ENCODE results near the gene ROR2.
A peak's percentile ranks its signal among the peaks of the same experiment; 100 is the strongest.
"Not testable (repeated sequence)": the region's sequence is repeated elsewhere in the genome, so short reads cannot be mapped to it uniquely, and the experiment has no call there.

The ROR2 gene

GRCh38 chr9:91920630-91921350 lies 29.2 kb downstream of the ROR2 start:
- DNase-seq = no peak

GRCh38 chr9:91919621-91920020 lies 30.4 kb downstream of the ROR2 start:
- no peak for DNase-seq

GRCh38 chr9:91917436-91917835 lies 32.6 kb downstream of the ROR2 start:
- DNase-seq = no peak

- DNase-seq = no peak
Measured at GRCh38 chr9:91915524-91916263, 34.3 kb downstream of the ROR2 start.

DNA sequence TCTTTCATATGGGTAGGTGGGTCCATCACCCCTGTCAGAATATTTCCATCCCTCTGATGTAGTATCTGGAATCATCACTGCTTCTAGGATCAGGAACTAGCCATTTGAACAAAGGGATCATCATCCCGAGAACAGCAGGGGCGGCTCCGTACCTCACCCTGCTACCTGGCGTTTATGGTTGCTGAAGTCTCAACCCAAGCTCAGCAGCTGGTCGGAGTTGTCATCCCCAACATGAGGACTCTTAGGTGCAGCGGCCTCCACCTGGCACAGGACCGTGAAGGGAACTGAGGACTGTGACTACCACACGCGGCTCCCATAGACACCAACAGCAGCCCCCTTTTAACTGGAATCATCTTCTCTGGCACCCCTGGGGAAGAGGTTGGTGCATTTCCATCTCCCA lies 35.1 kb downstream of the ROR2 start:
- DNase-seq = no peak

DNA sequence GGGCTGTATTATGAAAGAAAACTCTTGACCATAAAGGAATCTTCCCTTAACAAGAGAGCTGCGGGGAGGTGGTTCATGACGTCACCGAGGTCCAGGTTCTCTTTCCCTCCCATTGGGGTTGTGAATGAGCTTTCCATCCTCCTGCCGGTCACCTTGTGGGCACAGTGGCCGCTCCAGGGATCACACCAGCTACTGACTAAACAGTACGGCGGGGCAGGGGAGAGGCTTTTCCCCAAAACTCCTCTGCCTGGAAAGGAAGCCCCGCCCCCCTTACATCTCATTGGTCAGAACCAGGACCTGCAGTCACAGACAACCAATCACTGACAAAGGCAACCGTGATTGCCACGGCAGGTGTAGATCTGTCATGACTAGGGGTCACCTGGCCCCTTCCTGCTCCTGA lies 35.6 kb downstream of the ROR2 start:
- no peak for DNase-seq

DNA sequence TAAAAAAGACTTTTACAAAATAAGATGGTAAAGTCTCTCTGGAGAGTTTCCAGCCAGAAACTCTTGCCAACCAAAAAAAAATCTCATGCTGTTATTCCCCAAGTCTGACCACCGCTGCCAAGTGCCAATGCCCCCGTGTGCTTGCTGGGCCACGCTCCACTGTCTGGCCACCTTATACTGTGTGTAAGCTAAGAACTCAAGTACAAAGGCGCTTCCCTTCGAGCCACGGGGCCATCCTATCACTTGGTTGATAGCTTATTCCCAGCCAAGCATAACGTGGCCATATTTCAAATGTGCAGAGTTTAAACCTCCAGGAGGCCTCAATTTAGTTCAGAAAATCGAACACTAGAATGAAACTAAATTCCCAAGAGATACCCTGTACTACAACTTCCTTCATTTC lies 36.0 kb downstream of the ROR2 start:
- DNase-seq = no peak

DNA sequence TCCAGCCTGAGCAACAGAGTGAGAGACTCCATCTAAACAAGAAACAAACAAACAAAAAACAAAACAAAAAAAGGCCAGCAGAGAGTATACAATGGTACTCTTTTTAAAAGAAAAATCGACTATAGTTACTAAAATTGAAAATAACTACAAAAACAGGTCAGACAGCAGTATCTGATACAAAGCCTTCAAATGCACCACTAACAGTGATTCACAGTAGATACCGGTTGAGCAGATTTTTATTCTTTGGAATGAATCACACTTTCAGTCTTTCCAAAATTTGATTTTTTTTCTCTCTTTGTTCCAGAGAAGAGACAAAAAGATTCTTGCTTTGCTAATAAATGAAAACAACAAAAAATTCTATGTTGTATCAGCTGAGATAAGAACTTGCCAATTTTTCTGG lies 36.9 kb downstream of the ROR2 start:
- DNase-seq = no peak

GRCh38 chr9:91911657-91912056 lies 38.4 kb downstream of the ROR2 start:
- no peak for DNase-seq

- DNase-seq = not testable (repeated sequence)
Measured at GRCh38 chr9:91909256-91909655, 40.8 kb downstream of the ROR2 start.

GRCh38 chr9:91908746-91909145 lies 41.3 kb downstream of the ROR2 start:
- DNase-seq = no peak

GRCh38 chr9:91908293-91908623 lies 41.8 kb downstream of the ROR2 start:
- no peak for DNase-seq

GRCh38 chr9:91907484-91908292 lies 42.3 kb downstream of the ROR2 start:
- no peak for DNase-seq

GRCh38 chr9:91905991-91906469 lies 44.0 kb downstream of the ROR2 start:
- peak; percentile 78 for DNase-seq

- no peak for DNase-seq
Measured at GRCh38 chr9:91905237-91905650, 44.8 kb downstream of the ROR2 start.

DNA sequence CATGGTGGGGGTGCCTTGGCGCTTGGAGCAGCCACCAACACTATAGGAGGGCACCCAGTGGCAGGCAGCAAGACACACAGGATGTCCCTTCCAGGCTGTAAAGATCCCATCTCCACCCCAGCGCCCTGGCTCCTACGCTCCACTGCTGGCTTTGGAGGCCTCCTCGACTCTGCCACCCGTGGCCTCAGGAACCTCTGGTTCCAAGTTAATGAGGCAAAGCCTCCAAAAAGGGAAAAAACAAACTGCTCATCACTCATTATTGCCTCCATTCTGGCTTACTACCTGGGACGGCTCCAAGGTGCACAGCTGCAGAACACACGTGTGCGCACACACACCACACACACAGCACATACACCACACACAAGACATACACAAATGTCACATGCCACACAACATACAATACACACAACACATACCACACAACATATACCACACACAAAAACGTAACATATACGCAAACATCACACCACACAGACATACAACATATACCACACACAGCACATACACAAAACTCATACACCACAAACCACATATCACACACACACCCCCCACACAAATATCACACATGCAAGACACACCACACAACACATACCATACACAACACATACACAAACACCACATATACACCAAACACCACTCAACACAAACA lies 45.3 kb downstream of the ROR2 start:
- no peak for DNase-seq

DNA sequence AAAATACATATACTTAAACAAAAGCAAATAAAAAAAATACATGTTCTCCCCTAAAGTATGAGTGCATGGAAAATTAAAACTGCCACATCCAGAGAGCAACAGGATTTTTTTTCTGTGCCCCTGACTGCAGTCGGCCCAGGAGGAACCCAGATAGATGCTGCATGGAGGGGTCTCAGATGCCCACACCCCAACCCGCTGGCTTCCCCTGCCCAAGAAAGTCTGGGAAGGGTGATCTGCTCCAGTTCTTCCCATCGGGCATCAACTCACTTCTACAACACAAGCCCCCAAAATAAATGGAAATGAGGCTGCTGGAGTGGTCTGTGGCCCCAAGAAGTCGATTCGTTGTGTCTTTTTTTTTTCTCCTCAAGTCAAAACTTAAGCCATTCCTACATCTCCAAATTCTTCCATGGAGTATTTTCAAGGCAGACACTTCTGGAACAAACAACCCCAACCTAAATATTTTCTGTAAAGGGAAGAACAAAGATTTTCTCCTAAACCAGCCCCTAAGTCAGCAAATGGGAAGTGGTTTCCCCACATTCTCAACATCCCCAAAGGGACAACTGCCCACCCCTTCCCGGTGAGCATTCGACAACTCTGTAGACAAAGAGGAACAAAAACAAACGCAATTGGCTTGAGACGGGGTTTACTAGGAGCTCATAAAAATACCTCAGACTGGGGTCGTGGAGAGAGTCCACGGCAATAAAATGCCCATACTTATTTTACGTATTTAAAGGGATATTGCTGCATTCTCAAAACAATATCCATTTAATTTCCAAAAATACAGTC lies 46.7 kb downstream of the ROR2 start:
- DNase-seq = no peak

DNA sequence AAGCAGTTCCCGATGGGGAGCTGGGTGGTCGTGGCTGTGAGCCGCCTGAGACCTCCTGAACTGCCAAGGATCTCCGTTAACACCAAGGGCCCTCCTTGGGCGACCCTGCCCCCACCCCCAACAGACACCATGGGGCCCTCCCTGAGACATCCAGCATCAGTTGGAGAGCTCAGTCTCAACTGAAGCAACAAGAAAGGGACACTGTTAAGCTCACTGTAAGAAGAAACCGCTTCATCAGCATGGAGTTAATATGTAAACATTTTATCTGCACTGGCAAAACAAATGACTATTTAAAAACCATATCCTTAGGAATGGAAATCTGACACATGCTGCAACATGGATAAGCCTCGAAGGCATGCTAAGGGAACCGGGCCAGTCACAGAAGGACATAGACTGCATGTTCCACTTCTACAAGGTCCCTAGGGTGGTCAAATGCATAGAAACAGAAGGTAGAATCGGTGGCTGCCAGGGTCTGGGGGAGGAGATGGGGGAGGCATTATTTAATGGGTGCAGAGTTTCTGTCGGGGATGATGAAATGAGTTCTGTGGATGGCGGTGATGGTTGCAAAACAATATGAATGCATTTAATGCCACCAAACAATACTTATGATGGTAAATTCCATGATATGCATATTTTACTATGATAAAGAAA lies 47.4 kb downstream of the ROR2 start:
- no peak for DNase-seq

GRCh38 chr9:91900797-91901177 lies 49.2 kb downstream of the ROR2 start:
- DNase-seq = no peak

- peak; percentile 5 for DNase-seq
Measured at GRCh38 chr9:91900055-91900796, 49.8 kb downstream of the ROR2 start.

DNA sequence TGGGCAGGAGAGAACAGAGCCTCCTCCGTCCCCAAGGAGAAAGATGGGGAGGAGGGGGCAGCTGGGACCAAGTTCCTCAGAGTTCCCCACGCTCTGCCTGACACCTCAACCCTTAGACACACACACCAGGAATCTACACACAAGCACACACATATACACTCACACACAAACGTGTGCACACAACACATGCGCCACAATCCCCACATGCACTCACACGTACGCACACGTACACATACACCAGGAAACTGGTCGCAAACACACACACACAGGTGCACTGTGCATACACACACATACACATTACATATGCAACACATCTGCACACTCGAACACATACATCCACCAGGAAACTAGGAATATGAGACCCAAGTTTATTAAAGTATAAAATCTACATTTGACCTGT lies 50.4 kb downstream of the ROR2 start:
- DNase-seq = no peak

All from OCI-M1 (cell line).